Measurements from ENCODE around the gene SUCO.

Gene SUCO

GRCh38 chr1:172638249-172638648, 105.3 kb downstream of the SUCO start:
- Histone ChIP-seq H3K27ac (ENCODE audit: insufficient read depth, low read depth, low read length, poor library complexity, severe bottlenecking) (no peak overlapping the region), H3K4me3 (ENCODE audit: insufficient read depth, low read depth, low read length) (no peak overlapping the region), H3K4me1 (ENCODE audit: control insufficient read depth, insufficient read depth, low read length) (no peaks in the 10 kb centered on the region), H3K27me3 (ENCODE audit: control insufficient read depth, insufficient read depth, low read length, poor library complexity, severe bottlenecking) (no peaks in the 10 kb centered on the region), H3K9me3 (ENCODE audit: control insufficient read depth, low read length) (no peaks in the 10 kb centered on the region), H3K36me3 (ENCODE audit: control insufficient read depth, insufficient read depth, low read length) (no peaks in the 10 kb centered on the region)
- WGBS, 2 experiments, result 60 to 90% methylated on average over 1 to 2 of the region's 2 CpGs

- no peaks in the 10 kb centered on the region for H3K36me3 ChIP-seq (ENCODE audit: control insufficient read depth, insufficient read depth, low read length)
- WGBS, 2 experiments, result 91 to 92% methylated on average over 9 of the region's 9 CpGs
- no peak overlapping the region for H3K4me3 ChIP-seq (ENCODE audit: insufficient read depth, low read depth, low read length)
- no peaks in the 10 kb centered on the region for H3K4me1 ChIP-seq (ENCODE audit: control insufficient read depth, insufficient read depth, low read length)
- no peaks in the 10 kb centered on the region for H3K9me3 ChIP-seq (ENCODE audit: control insufficient read depth, low read length)
- no peak overlapping the region for H3K27ac ChIP-seq (ENCODE audit: insufficient read depth, low read depth, low read length, poor library complexity, severe bottlenecking)
- H3K27me3 ChIP-seq (ENCODE audit: control insufficient read depth, insufficient read depth, low read length, poor library complexity, severe bottlenecking), result no peaks in the 10 kb centered on the region
Measured at GRCh38 chr1:172638885-172639831, 106.2 kb downstream of the SUCO start.

- WGBS, 2 experiments, result 92 to 94% methylated on average over 8 of the region's 8 CpGs
- H3K27me3 ChIP-seq (ENCODE audit: control insufficient read depth, insufficient read depth, low read length, poor library complexity, severe bottlenecking), result no peaks in the 10 kb centered on the region
- no peaks in the 10 kb centered on the region for H3K4me1 ChIP-seq (ENCODE audit: control insufficient read depth, insufficient read depth, low read length)
- H3K4me3 ChIP-seq (ENCODE audit: insufficient read depth, low read depth, low read length), result no peak overlapping the region
- H3K27ac ChIP-seq (ENCODE audit: insufficient read depth, low read depth, low read length, poor library complexity, severe bottlenecking), result no peak overlapping the region
- no peaks in the 10 kb centered on the region for H3K36me3 ChIP-seq (ENCODE audit: control insufficient read depth, insufficient read depth, low read length)
- no peaks in the 10 kb centered on the region for H3K9me3 ChIP-seq (ENCODE audit: control insufficient read depth, low read length)
Measured at GRCh38 chr1:172640111-172640510, 107.2 kb downstream of the SUCO start.

GRCh38 chr1:172641492-172641891, 108.5 kb downstream of the SUCO start:
- 74 to 77% methylated on average over 5 of the region's 5 CpGs for WGBS, 2 experiments
- no peak overlapping the region for H3K4me3 ChIP-seq (ENCODE audit: insufficient read depth, low read depth, low read length)
- H3K27me3 ChIP-seq (ENCODE audit: control insufficient read depth, insufficient read depth, low read length, poor library complexity, severe bottlenecking), result no peaks in the 10 kb centered on the region
- no peak overlapping the region for H3K27ac ChIP-seq (ENCODE audit: insufficient read depth, low read depth, low read length, poor library complexity, severe bottlenecking)
- H3K9me3 ChIP-seq (ENCODE audit: control insufficient read depth, low read length), result no peaks in the 10 kb centered on the region
- no peaks in the 10 kb centered on the region for H3K4me1 ChIP-seq (ENCODE audit: control insufficient read depth, insufficient read depth, low read length)
- no peaks in the 10 kb centered on the region for H3K36me3 ChIP-seq (ENCODE audit: control insufficient read depth, insufficient read depth, low read length)

GRCh38 chr1:172642970-172643369, 110.0 kb downstream of the SUCO start:
- Histone ChIP-seq H3K4me1 (ENCODE audit: control insufficient read depth, insufficient read depth, low read length) (no peaks in the 10 kb centered on the region), H3K4me3 (ENCODE audit: insufficient read depth, low read depth, low read length) (no peak overlapping the region), H3K9me3 (ENCODE audit: control insufficient read depth, low read length) (no peaks in the 10 kb centered on the region), H3K27me3 (ENCODE audit: control insufficient read depth, insufficient read depth, low read length, poor library complexity, severe bottlenecking) (no peaks in the 10 kb centered on the region), H3K36me3 (ENCODE audit: control insufficient read depth, insufficient read depth, low read length) (no peaks in the 10 kb centered on the region), H3K27ac (ENCODE audit: insufficient read depth, low read depth, low read length, poor library complexity, severe bottlenecking) (no peak overlapping the region)
- WGBS, 2 experiments, result 93 to 94% methylated on average over 6 of the region's 6 CpGs

GRCh38 chr1:172646653-172647052, 113.7 kb downstream of the SUCO start:
- WGBS, 2 experiments, result 65 to 100% methylated on average over 1 of the region's 1 CpG
- H3K27ac ChIP-seq (ENCODE audit: insufficient read depth, low read depth, low read length, poor library complexity, severe bottlenecking), result no peak overlapping the region
- H3K27me3 ChIP-seq (ENCODE audit: control insufficient read depth, insufficient read depth, low read length, poor library complexity, severe bottlenecking), result no peaks in the 10 kb centered on the region
- H3K4me3 ChIP-seq (ENCODE audit: insufficient read depth, low read depth, low read length), result no peak overlapping the region
- H3K9me3 ChIP-seq (ENCODE audit: control insufficient read depth, low read length), result no peaks in the 10 kb centered on the region
- H3K36me3 ChIP-seq (ENCODE audit: control insufficient read depth, insufficient read depth, low read length), result no peaks in the 10 kb centered on the region
- no peaks in the 10 kb centered on the region for H3K4me1 ChIP-seq (ENCODE audit: control insufficient read depth, insufficient read depth, low read length)

- Histone ChIP-seq H3K9me3 (ENCODE audit: control insufficient read depth, low read length) (no peaks in the 10 kb centered on the region), H3K4me1 (ENCODE audit: control insufficient read depth, insufficient read depth, low read length) (no peaks in the 10 kb centered on the region), H3K27me3 (ENCODE audit: control insufficient read depth, insufficient read depth, low read length, poor library complexity, severe bottlenecking) (no peaks in the 10 kb centered on the region), H3K36me3 (ENCODE audit: control insufficient read depth, insufficient read depth, low read length) (no peaks in the 10 kb centered on the region), H3K27ac (ENCODE audit: insufficient read depth, low read depth, low read length, poor library complexity, severe bottlenecking) (no peak overlapping the region), H3K4me3 (ENCODE audit: insufficient read depth, low read depth, low read length) (no peak overlapping the region)
- 88 to 92% methylated on average over 8 of the region's 8 CpGs for WGBS, 2 experiments
Measured at GRCh38 chr1:172647110-172647564, 114.2 kb downstream of the SUCO start.

- H3K4me1 ChIP-seq (ENCODE audit: control insufficient read depth, insufficient read depth, low read length), result no peaks in the 10 kb centered on the region
- H3K27me3 ChIP-seq (ENCODE audit: control insufficient read depth, insufficient read depth, low read length, poor library complexity, severe bottlenecking), result no peaks in the 10 kb centered on the region
- no peak overlapping the region for H3K27ac ChIP-seq (ENCODE audit: insufficient read depth, low read depth, low read length, poor library complexity, severe bottlenecking)
- WGBS, 2 experiments, result 92 to 95% methylated on average over 4 of the region's 4 CpGs
- H3K9me3 ChIP-seq (ENCODE audit: control insufficient read depth, low read length), result no peaks in the 10 kb centered on the region
- H3K36me3 ChIP-seq (ENCODE audit: control insufficient read depth, insufficient read depth, low read length), result no peaks in the 10 kb centered on the region
- no peak overlapping the region for H3K4me3 ChIP-seq (ENCODE audit: insufficient read depth, low read depth, low read length)
Measured at GRCh38 chr1:172647987-172648386, 115.0 kb downstream of the SUCO start.

- Histone ChIP-seq H3K4me3 (ENCODE audit: insufficient read depth, low read depth, low read length) (no peak overlapping the region), H3K27ac (ENCODE audit: insufficient read depth, low read depth, low read length, poor library complexity, severe bottlenecking) (no peak overlapping the region), H3K27me3 (ENCODE audit: control insufficient read depth, insufficient read depth, low read length, poor library complexity, severe bottlenecking) (no peaks in the 10 kb centered on the region), H3K4me1 (ENCODE audit: control insufficient read depth, insufficient read depth, low read length) (no peaks in the 10 kb centered on the region), H3K9me3 (ENCODE audit: control insufficient read depth, low read length) (no peaks in the 10 kb centered on the region), H3K36me3 (ENCODE audit: control insufficient read depth, insufficient read depth, low read length) (no peaks in the 10 kb centered on the region)
- WGBS, 2 experiments, result 100% methylated on average over 1 of the region's 2 CpGs; no CpG with 5 or more reads in 1 of the 2 experiments
Measured at GRCh38 chr1:172650474-172651193, 117.7 kb downstream of the SUCO start.

GRCh38 chr1:172653015-172653709, 120.2 kb downstream of the SUCO start:
- Histone ChIP-seq H3K27ac (ENCODE audit: insufficient read depth, low read depth, low read length, poor library complexity, severe bottlenecking) (no peak overlapping the region), H3K4me3 (ENCODE audit: insufficient read depth, low read depth, low read length) (no peak overlapping the region), H3K9me3 (ENCODE audit: control insufficient read depth, low read length) (no peaks in the 10 kb centered on the region), H3K4me1 (ENCODE audit: control insufficient read depth, insufficient read depth, low read length) (no peaks in the 10 kb centered on the region), H3K27me3 (ENCODE audit: control insufficient read depth, insufficient read depth, low read length, poor library complexity, severe bottlenecking) (no peaks in the 10 kb centered on the region), H3K36me3 (ENCODE audit: control insufficient read depth, insufficient read depth, low read length) (no peaks in the 10 kb centered on the region)
- WGBS, 2 experiments, result 84 to 87% methylated on average over 4 of the region's 5 CpGs
